Gastrocnemius medialis (tissue), 4 donors: ENCODE results near the gene TFRC.

Experiments
- POLR2A ChIP-seq, 2 donors: fragments of 450-650 bp; IDR thresholded peaks; one replicate each; pipeline ENCODE4 v1.6.1; 2017; ENCODE audit warnings: antibody characterized with exemption in 2 of 2, mild to moderate bottlenecking in 2 of 2, moderate library complexity in 2 of 2
- TF ChIP-seq, protein P1 (sequence below), 5 experiments: fragments of 450-650 bp in 3 of 5; fragments of 200-600 bp in 2 of 5; sonication (generic) in 2 of 5; IDR thresholded peaks in 4 of 5; conservative IDR thresholded peaks in 1 of 5; 1 replicate in 4 of 5; 2 replicates in 1 of 5; pipeline ENCODE4 v1.5.1; 2016 to 2019; ENCODE audit warnings: antibody characterized with exemption in 5 of 5, mild to moderate bottlenecking in 3 of 5, moderate library complexity in 3 of 5

DNA sequence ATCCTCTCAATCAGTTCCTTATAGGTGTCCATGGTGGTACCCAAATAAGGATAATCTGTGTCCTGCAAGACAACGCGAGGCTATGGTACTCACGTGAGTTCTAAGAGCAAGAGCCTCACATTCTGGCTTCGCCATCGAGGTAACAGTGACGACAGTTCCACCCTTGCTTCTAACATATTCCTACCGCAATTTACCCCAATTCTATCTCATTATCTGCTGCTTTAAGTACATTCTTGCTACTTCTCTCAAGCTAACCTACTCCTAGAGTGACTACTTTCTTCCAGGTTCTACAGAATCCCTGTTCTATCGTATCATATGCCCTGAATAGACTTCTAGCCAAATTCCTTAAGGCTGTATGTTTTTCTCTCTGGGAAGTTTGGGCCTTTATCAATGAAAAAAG is 26.6 kb downstream of the TFRC start:
- TF ChIP-seq, protein P1, sequence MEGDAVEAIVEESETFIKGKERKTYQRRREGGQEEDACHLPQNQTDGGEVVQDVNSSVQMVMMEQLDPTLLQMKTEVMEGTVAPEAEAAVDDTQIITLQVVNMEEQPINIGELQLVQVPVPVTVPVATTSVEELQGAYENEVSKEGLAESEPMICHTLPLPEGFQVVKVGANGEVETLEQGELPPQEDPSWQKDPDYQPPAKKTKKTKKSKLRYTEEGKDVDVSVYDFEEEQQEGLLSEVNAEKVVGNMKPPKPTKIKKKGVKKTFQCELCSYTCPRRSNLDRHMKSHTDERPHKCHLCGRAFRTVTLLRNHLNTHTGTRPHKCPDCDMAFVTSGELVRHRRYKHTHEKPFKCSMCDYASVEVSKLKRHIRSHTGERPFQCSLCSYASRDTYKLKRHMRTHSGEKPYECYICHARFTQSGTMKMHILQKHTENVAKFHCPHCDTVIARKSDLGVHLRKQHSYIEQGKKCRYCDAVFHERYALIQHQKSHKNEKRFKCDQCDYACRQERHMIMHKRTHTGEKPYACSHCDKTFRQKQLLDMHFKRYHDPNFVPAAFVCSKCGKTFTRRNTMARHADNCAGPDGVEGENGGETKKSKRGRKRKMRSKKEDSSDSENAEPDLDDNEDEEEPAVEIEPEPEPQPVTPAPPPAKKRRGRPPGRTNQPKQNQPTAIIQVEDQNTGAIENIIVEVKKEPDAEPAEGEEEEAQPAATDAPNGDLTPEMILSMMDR (IDR thresholded peaks at IDR 0.05 in 4 of 5, conservative IDR thresholded peaks at IDR 0.05 in 1 of 5) = no peak
- no peak for TF ChIP-seq POLR2A (IDR thresholded peaks at IDR 0.05)
